Breast epithelium (tissue), 4 donors: Measurements from ENCODE around the gene DAPK2. TPM values are rescaled to one million over a fixed set of nuclear protein-coding genes. Genes with fewer than 3 reads are reported as not detected.

Experiments used
- DNase-seq, 2 donors: peaks; one replicate each; pipeline ENCODE4 v3.0.0-alpha.2; 2019; ENCODE audit warnings: low spot score in 2 of 2
- H3K27ac ChIP-seq, 2 donors: fragments of 200-600 bp; sonication (generic) in 1 of 2; one replicate each; pipeline ENCODE4 v1.5.1; 2016 to 2019; ENCODE audit warnings: mild to moderate bottlenecking in 1 of 2
- H3K27me3 ChIP-seq, 2 donors: fragments of 200-600 bp; sonication (generic) in 1 of 2; one replicate each; pipeline versions ENCODE4 v1.5.1 to v1.6.0; 2017 to 2019; ENCODE audit warnings: control low read depth in 1 of 2, mild to moderate bottlenecking in 1 of 2
- H3K36me3 ChIP-seq: fragments of 200-600 bp; one replicate; pipeline ENCODE4 v1.5.1; 2019
- H3K4me1 ChIP-seq, 2 donors: fragments of 200-600 bp; sonication (generic); one replicate each; pipeline ENCODE4 v1.5.1; 2016 to 2019; ENCODE audit warnings: control low read depth in 1 of 2
- H3K4me3 ChIP-seq, 3 donors: fragments of 200-600 bp; sonication (generic); 1 replicate in 2 of 3; 2 replicates in 1 of 3; pipeline ENCODE4 v1.5.1; 2016 to 2019; ENCODE audit warnings: mild to moderate bottlenecking in 3 of 3, moderate library complexity in 2 of 3
- H3K9me3 ChIP-seq, 2 donors: fragments of 200-600 bp; sonication (generic) in 1 of 2; one replicate each; pipeline ENCODE4 v1.5.1; 2016 to 2019; ENCODE audit warnings: control low read depth in 1 of 2
- CTCF ChIP-seq, 3 donors: fragments of 450-650 bp; IDR thresholded peaks; one replicate each; pipeline ENCODE4 v1.5.1; 2016 to 2017; ENCODE audit warnings: antibody characterized with exemption in 3 of 3, mild to moderate bottlenecking in 3 of 3, moderate library complexity in 3 of 3
- POLR2A ChIP-seq: fragments of 450-650 bp; IDR thresholded peaks from one replicate; pipeline ENCODE4 v1.6.1; 2016; ENCODE audit warnings: antibody characterized with exemption, mild to moderate bottlenecking, moderate library complexity
- POLR2AphosphoS5 ChIP-seq, 3 donors: sonication (generic); formaldehyde crosslinking; IDR thresholded peaks; one replicate each; pipeline ENCODE4 v1.6.1; 2017; ENCODE audit warnings: antibody characterized with exemption in 3 of 3
- intact Hi-C: fragments of 100-400 bp; cut with DNase I; formaldehyde crosslinking; loops from one replicate; pipeline ENCODE4 v1.15.1; 2023; ENCODE audit warnings: low total_unique reads
- total RNA-seq, 3 donors: library from RNA; depleted of rRNA; stranded (reverse); fragments of >200 nt; gene quantifications; one replicate each; pipeline ENCODE4 v1.1.0, GENCODE V29; 2016

DAPK2 gene
- total RNA-seq, 3 donors from 2014 or later, result 23.6 to 37.3 (median 29.6) TPM

- intact Hi-C loops, result no loop called here
Observed at GRCh38 chr15:64026591-64026990, 19.7 kb downstream of the DAPK2 start.

GRCh38 chr15:64024172-64025050 lies 21.9 kb downstream of the DAPK2 start:
- Histone ChIP-seq H3K9me3 (no peaks in the 10 kb centered on the region), H3K36me3 (no peaks in the 10 kb centered on the region), H3K4me3 (no peak overlapping the region), H3K4me1 (no peaks in the 10 kb centered on the region), H3K27ac (no peak overlapping the region), H3K27me3 (no peaks in the 10 kb centered on the region)
- intact Hi-C loops, result no loop called here
- TF ChIP-seq POLR2AphosphoS5 (IDR thresholded peaks at IDR 0.05) (no peak), POLR2A (no peak), CTCF (IDR thresholded peaks at IDR 0.05) (no peak)
- no peak for DNase-seq

More at GRCh38 chr15:64026591-64026990, 19.7 kb downstream of the DAPK2 start:
- Histone ChIP-seq H3K36me3 (no peaks in the 10 kb centered on the region), H3K9me3 (no peaks in the 10 kb centered on the region), H3K4me3 (no peak overlapping the region), H3K27ac (no peak overlapping the region), H3K4me1 (no peaks in the 10 kb centered on the region), H3K27me3 (no peaks in the 10 kb centered on the region)
- TF ChIP-seq POLR2A (no peak), POLR2AphosphoS5 (IDR thresholded peaks at IDR 0.05) (no peak), CTCF (IDR thresholded peaks at IDR 0.05) (no peak)
- DNase-seq, result no peak

GRCh38 chr15:64023220-64023619 lies 23.1 kb downstream of the DAPK2 start:
- no peaks in the 10 kb centered on the region for H3K9me3 ChIP-seq
- intact Hi-C loops, result no loop called here
- H3K4me1 ChIP-seq, result no peaks in the 10 kb centered on the region
- H3K27ac ChIP-seq, result no peak overlapping the region
- H3K36me3 ChIP-seq, result no peaks in the 10 kb centered on the region
- no peak overlapping the region for H3K4me3 ChIP-seq
- H3K27me3 ChIP-seq, result no peaks in the 10 kb centered on the region
- TF ChIP-seq CTCF (IDR thresholded peaks at IDR 0.05) (no peak), POLR2AphosphoS5 (IDR thresholded peaks at IDR 0.05) (no peak), POLR2A (no peak)
- DNase-seq, result no peak

GRCh38 chr15:64022571-64022970 lies 23.7 kb downstream of the DAPK2 start:
- Histone ChIP-seq H3K36me3 (no peaks in the 10 kb centered on the region), H3K27me3 (no peaks in the 10 kb centered on the region), H3K4me3 (no peak overlapping the region), H3K27ac (no peak overlapping the region), H3K9me3 (no peaks in the 10 kb centered on the region), H3K4me1 (no peaks in the 10 kb centered on the region)
- intact Hi-C loops, result no loop called here
- DNase-seq, result no peak
- TF ChIP-seq POLR2A (no peak), POLR2AphosphoS5 (IDR thresholded peaks at IDR 0.05) (no peak), CTCF (IDR thresholded peaks at IDR 0.05) (no peak)

GRCh38 chr15:64019764-64020163 lies 26.5 kb downstream of the DAPK2 start:
- DNase-seq, result peak; percentile 45 to 60
- H3K27me3 ChIP-seq, result no peaks in the 10 kb centered on the region
- TF ChIP-seq CTCF (IDR thresholded peaks at IDR 0.05), result no peak
- TF ChIP-seq POLR2AphosphoS5 (IDR thresholded peaks at IDR 0.05), result no peak
- no peak for TF ChIP-seq POLR2A
- no peaks in the 10 kb centered on the region for H3K9me3 ChIP-seq
- H3K27ac ChIP-seq, result no peak overlapping the region
- H3K36me3 ChIP-seq, result no peaks in the 10 kb centered on the region
- peaks cover 0 to 4% of the 10 kb centered on the region in 2 donors for H3K4me1 ChIP-seq
- H3K4me3 ChIP-seq, result no peak overlapping the region
- intact Hi-C loops, result no loop called here
